Stimulated activated CD8-positive, alpha-beta memory T cell treated with anti-CD3 and anti-CD28 coated beads, Interleukin-15, amount 100 ng/mL, for 24 hours (primary cell): ENCODE data around the gene TSPAN5.
"Not testable (repeated sequence)": the region's sequence is repeated elsewhere in the genome, so short reads cannot be mapped to it uniquely, and the experiment has no call there.

Experiments used
- DNase-seq: peaks from one replicate; pipeline ENCODE4 v3.0.0-alpha.2; 2020; ENCODE audit warnings: low read depth

Gene TSPAN5

GRCh38 chr4:98658287-98659105, at the start of gene TSPAN5:
Gene TSPAN5, minus strand, starts transcription at chr4:98658611.
- peak; percentile 63 for DNase-seq

- DNase-seq = no peak
These were observed 48.5 kb upstream of the TSPAN5 start for GRCh38 chr4:98706935-98707334.

DNA sequence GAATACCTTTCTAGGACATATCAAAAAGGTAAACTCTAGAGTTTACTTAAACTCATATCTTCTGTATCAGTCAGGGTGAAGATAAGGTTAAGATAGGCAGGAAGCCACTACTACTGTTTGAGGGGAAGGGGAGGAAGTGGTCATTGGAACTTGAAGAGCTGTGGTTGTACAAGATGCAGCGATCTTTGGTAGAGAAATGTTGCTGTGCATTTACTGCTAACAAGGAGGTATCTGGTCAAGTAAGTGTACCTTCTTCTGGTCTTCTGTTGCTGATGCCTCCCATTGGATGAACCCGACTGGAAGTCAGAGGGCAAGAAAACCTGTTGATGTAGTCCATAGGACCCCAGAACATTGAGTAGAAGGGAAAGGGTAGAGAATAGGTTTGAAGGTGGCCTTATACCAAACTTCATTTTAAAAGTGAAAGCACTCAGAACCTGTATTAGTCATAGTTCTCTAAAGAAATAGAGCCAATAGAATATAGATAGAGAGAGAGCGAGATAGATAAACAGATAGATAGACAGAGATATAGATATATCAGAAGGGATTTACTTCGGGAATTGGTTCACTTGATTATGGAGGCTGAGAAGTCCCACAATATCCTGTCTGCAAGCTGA, 47.9 kb upstream of the TSPAN5 start:
- DNase-seq = no peak

DNA sequence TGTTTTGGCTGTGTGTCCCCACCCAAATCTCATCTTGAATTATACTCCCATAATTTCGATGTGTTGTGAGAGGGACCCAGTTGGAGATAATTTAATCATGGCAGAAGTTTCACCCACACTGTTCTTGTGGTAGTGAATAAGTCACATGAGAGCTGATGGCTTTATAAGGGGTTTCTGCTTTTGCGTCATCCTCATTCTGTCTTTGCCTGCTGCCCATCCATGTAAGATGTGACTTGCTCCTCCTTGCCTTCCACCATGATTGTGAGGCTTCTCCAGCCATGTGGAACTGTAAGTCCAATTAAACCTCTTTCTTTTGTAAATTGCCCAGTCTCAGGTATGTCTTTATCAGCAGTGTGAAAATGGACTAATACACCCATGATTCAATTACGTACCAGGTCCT, 47.2 kb upstream of the TSPAN5 start:
- not testable (repeated sequence) for DNase-seq

DNA sequence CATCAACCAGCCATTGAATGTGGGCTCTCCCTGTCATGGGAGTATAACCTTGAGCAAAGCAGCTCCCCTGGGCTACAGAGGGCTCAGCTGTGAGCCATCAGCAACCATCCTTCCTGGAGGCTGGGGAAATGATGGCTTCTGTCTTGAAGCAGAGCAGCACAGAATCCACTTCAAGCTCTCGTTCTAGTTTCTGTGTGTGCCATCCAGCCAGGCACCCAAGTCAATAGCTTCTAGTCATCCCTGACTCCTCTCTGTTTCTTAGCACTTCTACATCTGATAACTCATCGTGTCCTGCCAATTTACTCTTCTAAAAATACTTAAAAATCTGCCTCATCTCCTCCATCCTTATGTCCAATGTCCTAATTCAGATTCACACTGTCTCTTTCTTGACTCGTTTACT, 42.2 kb upstream of the TSPAN5 start:
- no peak for DNase-seq

- DNase-seq = no peak
These were observed 35.7 kb upstream of the TSPAN5 start for GRCh38 chr4:98694076-98694475.

GRCh38 chr4:98692411-98692810, 34.0 kb upstream of the TSPAN5 start:
- DNase-seq = no peak

DNA sequence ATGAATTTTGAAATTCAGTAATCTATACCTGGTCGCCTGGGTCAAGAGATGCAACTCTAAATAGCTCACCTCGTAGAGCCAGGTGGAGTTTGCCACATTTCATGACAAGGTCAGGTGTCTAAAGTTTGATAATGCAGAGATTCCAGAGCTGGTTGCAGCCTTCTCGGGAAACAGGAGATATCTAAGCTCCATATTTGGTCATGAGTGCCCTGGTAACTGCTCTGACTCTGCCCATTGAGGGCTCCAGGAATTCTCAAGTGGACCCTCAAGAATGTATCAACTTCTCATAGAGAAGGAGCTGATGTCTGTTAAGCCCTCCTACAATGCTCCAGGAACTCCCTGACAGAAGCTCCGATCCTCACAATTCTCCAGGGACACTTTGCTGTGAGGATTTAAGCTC, 33.2 kb upstream of the TSPAN5 start:
- no peak for DNase-seq

DNA sequence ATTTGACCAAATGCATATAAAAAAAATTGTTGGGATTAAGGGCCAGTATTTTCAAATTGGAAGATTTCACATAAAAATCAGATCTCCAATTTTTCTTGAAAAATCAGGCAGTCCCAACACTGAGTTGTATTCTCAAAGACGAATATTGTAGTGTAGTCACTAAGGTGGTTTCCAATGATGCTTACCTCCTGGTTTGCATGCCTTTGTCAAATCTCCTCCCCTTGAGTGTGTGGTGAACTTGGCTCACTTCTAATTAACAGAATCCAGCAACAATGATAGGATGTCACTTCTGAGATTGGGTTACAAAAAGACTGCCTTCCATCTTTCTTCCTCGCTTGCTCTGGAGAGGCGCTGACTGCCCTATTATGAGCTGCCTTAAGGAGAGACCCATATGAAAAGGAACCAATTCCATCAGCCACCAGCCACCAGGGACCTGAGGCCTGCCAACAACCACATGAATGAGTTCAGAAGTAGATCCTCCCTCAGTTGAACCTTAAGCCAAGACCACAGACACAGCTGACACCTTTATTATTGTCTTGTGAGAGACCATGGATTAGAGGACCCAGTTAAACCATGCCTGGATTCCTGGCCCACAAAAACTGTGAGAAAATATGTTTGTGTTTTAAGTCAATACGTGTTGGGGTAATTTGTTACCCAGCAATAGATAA, 31.2 kb upstream of the TSPAN5 start:
- no peak for DNase-seq

GRCh38 chr4:98688411-98689290, 30.2 kb upstream of the TSPAN5 start:
- DNase-seq = no peak

- no peak for DNase-seq
These were observed 29.5 kb upstream of the TSPAN5 start for GRCh38 chr4:98687876-98688275.

DNA sequence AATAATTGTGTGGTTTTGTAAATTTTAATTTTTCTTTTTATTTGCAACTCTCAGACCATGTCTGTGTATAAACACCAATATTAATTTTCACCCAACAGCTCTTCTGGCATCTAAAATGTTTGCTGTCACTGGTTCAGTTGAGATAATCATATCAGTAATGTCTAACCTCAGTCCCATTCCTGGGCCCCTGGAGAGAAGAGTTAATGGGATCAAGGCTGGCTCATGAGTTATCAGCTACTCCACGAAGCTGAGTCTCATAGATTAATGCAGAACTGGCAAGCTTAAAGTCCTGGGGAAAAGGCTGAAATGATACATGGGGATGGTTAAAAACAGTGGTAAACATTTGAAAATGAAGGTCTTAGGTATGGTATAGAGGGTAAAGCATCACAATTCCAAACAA, 28.4 kb upstream of the TSPAN5 start:
- DNase-seq = no peak

- no peak for DNase-seq
These were observed 27.8 kb upstream of the TSPAN5 start for GRCh38 chr4:98686043-98686707.

DNA sequence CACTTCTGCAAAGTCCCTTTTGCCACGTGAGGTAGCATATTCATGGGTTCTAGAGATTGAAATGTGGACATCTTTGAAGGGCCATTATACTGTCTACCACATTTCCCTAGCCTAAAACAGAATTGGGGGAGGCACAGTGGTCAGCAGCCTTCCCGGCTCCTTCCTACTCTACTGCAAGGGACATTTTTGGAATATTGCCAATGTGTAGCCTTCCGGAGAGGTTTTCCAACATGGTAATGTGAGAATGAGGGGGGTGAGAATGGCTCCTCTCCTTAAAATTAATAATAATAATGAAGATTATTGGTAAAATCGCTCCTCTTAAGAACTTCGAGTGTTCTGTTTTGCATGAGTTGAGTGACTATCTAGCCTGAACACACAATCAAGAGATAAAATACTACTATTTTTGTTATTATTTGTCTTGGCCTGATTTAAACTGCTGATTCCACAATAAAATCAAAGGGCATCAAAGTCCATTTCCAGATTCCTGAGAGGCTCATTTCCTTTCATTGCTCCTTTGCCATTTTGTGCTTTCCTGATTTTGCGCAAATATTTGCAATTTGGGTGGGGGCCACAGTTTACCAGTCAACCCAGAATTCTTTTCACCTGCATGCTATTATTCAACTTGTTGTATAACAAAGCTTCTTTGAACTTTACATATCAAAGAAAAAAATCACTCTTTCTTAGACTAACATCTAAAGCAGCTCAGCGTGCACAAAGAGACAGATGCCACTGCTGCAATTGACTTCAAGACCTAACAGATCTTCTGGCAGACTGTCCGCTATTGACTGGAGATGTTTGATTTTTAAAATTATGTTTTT, 27.0 kb upstream of the TSPAN5 start:
- DNase-seq = no peak

- DNase-seq = no peak
These were observed 24.3 kb upstream of the TSPAN5 start for GRCh38 chr4:98682719-98683118.

DNA sequence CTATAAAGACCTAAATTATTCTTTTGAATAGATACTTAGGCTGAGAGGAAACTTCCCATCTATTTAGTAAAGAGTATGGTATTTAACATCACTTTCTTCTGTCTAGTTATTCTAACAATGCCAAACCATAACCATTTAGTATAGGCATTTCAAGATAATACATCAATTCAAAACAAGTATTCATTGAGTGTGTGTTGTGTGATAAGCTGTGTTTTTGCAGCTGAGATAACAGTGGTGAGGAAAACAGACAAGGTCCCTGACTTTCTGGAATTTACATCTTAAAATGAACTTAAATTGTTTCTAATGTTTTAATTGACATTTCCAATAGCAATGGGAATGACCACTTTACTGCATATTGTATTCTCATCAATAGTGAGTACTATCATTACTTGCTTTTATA, 22.4 kb upstream of the TSPAN5 start:
- no peak for DNase-seq

GRCh38 chr4:98679738-98680137, 21.3 kb upstream of the TSPAN5 start:
- DNase-seq = no peak

GRCh38 chr4:98677799-98678198, 19.4 kb upstream of the TSPAN5 start:
- DNase-seq = no peak

DNA sequence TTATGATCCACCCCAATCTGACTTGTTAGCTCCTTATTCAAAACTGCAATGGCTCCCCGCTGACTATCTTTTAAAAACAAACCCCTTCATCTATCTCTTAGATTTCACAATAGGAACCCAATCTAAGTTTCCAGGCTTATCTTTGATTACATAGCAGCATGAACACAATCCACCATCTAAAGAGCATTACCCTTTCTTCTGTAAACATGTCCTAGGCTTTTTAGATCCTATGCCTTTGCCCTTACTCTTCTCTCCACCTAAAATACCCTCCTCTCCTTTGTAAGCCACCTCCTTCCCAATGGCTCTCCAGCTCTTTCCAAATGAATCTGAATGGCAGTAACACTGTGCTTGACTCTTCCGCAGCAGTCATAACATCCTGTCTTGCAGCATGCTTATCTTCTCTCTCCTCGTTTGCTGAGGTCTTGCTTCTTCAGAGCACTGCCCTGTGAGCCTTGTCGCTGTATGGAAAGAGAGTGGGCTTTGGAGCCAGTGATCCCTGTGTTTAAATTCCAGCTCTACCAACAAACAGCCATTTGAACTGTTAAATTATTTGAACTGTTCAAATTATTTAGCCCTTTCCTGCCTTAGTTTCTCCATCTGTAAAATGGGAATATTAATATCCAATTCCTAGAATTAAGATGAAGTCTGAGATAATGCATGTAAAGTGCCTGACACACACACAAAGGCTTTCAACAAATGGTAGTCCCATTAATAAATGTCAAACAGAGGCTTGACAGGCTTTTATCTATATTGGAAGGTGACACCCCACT, 16.2 kb upstream of the TSPAN5 start:
- DNase-seq = no peak

- no peak for DNase-seq
These were observed 15.6 kb upstream of the TSPAN5 start for GRCh38 chr4:98673978-98674377.
